CD8-positive, alpha-beta memory T cell (primary cell): ENCODE results near the gene C11orf21. TPM values are rescaled to one million over a fixed set of nuclear protein-coding genes. Genes with fewer than 3 reads are reported as not detected.

Experiments
- CTCF ChIA-PET: fragments of 350-600 bp; sonication (Branson Sonifier 250); formaldehyde crosslinking; loops from one replicate; lab custom pipeline; 2021; ENCODE audit warnings: antibody characterized with exemption; lab: Charles Lee
- POLR2A ChIA-PET: fragments of 350-600 bp; sonication (Branson Sonifier 250); formaldehyde crosslinking; loops from one replicate; lab custom pipeline; 2021; ENCODE audit warnings: antibody characterized with exemption; lab: Charles Lee
- DNase-seq, 5 donors: peaks; one replicate each; pipeline versions ENCODE4 v3.0.0 to v3.0.0-alpha.2; 2020 to 2022; ENCODE audit warnings: mixed read lengths in 1 of 5
- H3K27ac ChIP-seq: one replicate; pipeline ENCODE4 v1.7.0; 2013; ENCODE audit warnings: low read depth, mild to moderate bottlenecking, low read length, moderate library complexity
- H3K27me3 ChIP-seq: 2 replicates; pipeline ENCODE4 v1.7.0; 2013; ENCODE audit warnings: low read length, mild to moderate bottlenecking; ENCODE audit not compliant: insufficient read depth, poor library complexity, severe bottlenecking
- H3K36me3 ChIP-seq: 2 replicates; pipeline ENCODE4 v1.7.0; 2013; ENCODE audit warnings: mild to moderate bottlenecking, low read length, moderate library complexity; ENCODE audit not compliant: insufficient read depth
- H3K4me1 ChIP-seq: 2 replicates; pipeline ENCODE4 v1.7.0; 2013; ENCODE audit warnings: mild to moderate bottlenecking, low read length, moderate library complexity; ENCODE audit not compliant: insufficient read depth
- H3K4me3 ChIP-seq: 2 replicates; pipeline ENCODE4 v1.7.0; 2013; ENCODE audit warnings: mild to moderate bottlenecking, low read length
- H3K9me3 ChIP-seq: 2 replicates; pipeline ENCODE4 v1.7.0; 2013; ENCODE audit warnings: mild to moderate bottlenecking, low read length
- H3K27ac Mint-ChIP-seq, 8 donors: one replicate each; pipeline ENCODE4 v1.8.0; 2020 to 2021; ENCODE audit warnings: mixed read lengths in 8 of 8, mild to moderate bottlenecking in 6 of 8, inconsistent platforms in 3 of 8, moderate library complexity in 3 of 8
- H3K27me3 Mint-ChIP-seq, 2 donors: one replicate each; pipeline ENCODE4 v1.8.0; 2020 to 2021; ENCODE audit warnings: mixed read lengths in 2 of 2, mild to moderate bottlenecking in 1 of 2, moderate library complexity in 1 of 2
- H3K36me3 Mint-ChIP-seq, 3 donors: one replicate each; pipeline ENCODE4 v1.8.0; 2020 to 2021; ENCODE audit warnings: mixed read lengths in 3 of 3, inconsistent platforms in 1 of 3, mild to moderate bottlenecking in 1 of 3
- H3K4me1 Mint-ChIP-seq, 3 donors: one replicate each; pipeline ENCODE4 v1.8.0; 2020 to 2021; ENCODE audit warnings: mixed read lengths in 3 of 3, inconsistent platforms in 1 of 3, mild to moderate bottlenecking in 1 of 3
- H3K4me3 Mint-ChIP-seq, 7 donors: one replicate each; pipeline ENCODE4 v1.8.0; 2020 to 2021; ENCODE audit warnings: mixed read lengths in 7 of 7, mild to moderate bottlenecking in 6 of 7, moderate library complexity in 4 of 7, inconsistent platforms in 2 of 7
- H3K9me3 Mint-ChIP-seq, 5 donors: one replicate each; pipeline ENCODE4 v1.8.0; 2020 to 2022; ENCODE audit warnings: mixed read lengths in 5 of 5, mild to moderate bottlenecking in 3 of 5, moderate library complexity in 2 of 5, inconsistent platforms in 1 of 5
- polyA plus RNA-seq: library from polyadenylated mRNA; unstranded; fragments of 300-500 nt; fragmentation: Illumina TruSeq; gene quantifications from one replicate; pipeline ENCODE4 v1.2.3, GENCODE V29; 2021
- total RNA-seq, 2 experiments: library from RNA; stranded (reverse); gene quantifications; one replicate each; pipeline ENCODE4 v1.2.3, GENCODE V29; 2021

Gene C11orf21
- total and polyA plus RNA-seq, 3 experiments from 2014 or later = 8.8 to 30.1 (median 9.4) TPM

GRCh38 chr11:2248242-2248641, 53.5 kb downstream of the C11orf21 start:
- H3K27me3 Mint-ChIP-seq = peaks cover 1 to 9% of the 10 kb centered on the region in 2 donors
- Histone ChIP-seq H3K9me3 (no peaks in the 10 kb centered on the region), H3K36me3 (no peaks in the 10 kb centered on the region), H3K4me1 (no peaks in the 10 kb centered on the region), H3K27ac (no peak overlapping the region), H3K27me3 (no peaks in the 10 kb centered on the region), H3K4me3 (no peak overlapping the region)
- H3K4me1 Mint-ChIP-seq = no peaks in the 10 kb centered on the region
- no peak overlapping the region for H3K4me3 Mint-ChIP-seq
- H3K36me3 Mint-ChIP-seq = no peaks in the 10 kb centered on the region
- H3K27ac Mint-ChIP-seq = no peak overlapping the region
- no peak for DNase-seq
- POLR2A ChIA-PET = interaction anchor here (0.5 kb wide), 1 partner anchor 152 kb away, joined by 7 read pairs; the partner anchor contains the start of gene TSSC4
- no peaks in the 10 kb centered on the region for H3K9me3 Mint-ChIP-seq
- CTCF ChIA-PET = no interaction called here

GRCh38 chr11:2247496-2247895, 54.2 kb downstream of the C11orf21 start:
- no peak overlapping the region for H3K27ac Mint-ChIP-seq
- Histone ChIP-seq H3K4me1 (no peaks in the 10 kb centered on the region), H3K4me3 (no peak overlapping the region), H3K9me3 (no peaks in the 10 kb centered on the region), H3K27ac (no peak overlapping the region), H3K36me3 (no peaks in the 10 kb centered on the region), H3K27me3 (no peaks in the 10 kb centered on the region)
- ChIA-PET CTCF (no interaction called here), POLR2A (no interaction called here)
- H3K4me1 Mint-ChIP-seq = no peaks in the 10 kb centered on the region
- H3K9me3 Mint-ChIP-seq = peaks cover 0 to 7% (median 4%) of the 10 kb centered on the region in 5 donors
- H3K27me3 Mint-ChIP-seq = peaks cover 1 to 14% of the 10 kb centered on the region in 2 donors
- peaks cover 0 to 5% (median 0%) of the 10 kb centered on the region in 3 donors for H3K36me3 Mint-ChIP-seq
- no peak for DNase-seq
- H3K4me3 Mint-ChIP-seq = no peak overlapping the region

Other genes starting within 250 kb of the C11orf21 start
- 1 to 10 TPM; 3.3 to 3.5 TPM for gene IGF2, start 162.5 kb downstream of the C11orf21 start, total RNA-seq
- gene IGF2, start 162.5 kb downstream of the C11orf21 start, polyA plus RNA-seq = not detected
- not detected for gene INS, start 140.7 kb downstream of the C11orf21 start, total RNA-seq
- not detected for gene INS, start 140.7 kb downstream of the C11orf21 start, polyA plus RNA-seq
- not detected for gene TH, start 130.1 kb downstream of the C11orf21 start, total RNA-seq
- not detected for gene TH, start 130.1 kb downstream of the C11orf21 start, polyA plus RNA-seq
- under 1 TPM; 0.22 to 0.55 TPM for gene ASCL2, start 31.3 kb downstream of the C11orf21 start, total RNA-seq
- gene ASCL2, start 31.3 kb downstream of the C11orf21 start, polyA plus RNA-seq = 8.9 TPM
- gene TSPAN32, start 95 bp upstream of the C11orf21 start, total RNA-seq = 1 to 10 TPM; 6.6 to 7.4 TPM
- gene TSPAN32, start 95 bp upstream of the C11orf21 start, polyA plus RNA-seq = 68.5 TPM
- gene CD81, start 75.4 kb upstream of the C11orf21 start, total RNA-seq = 100 to 1,000 TPM; 176 to 189 TPM
- gene CD81, start 75.4 kb upstream of the C11orf21 start, polyA plus RNA-seq = 107 TPM
- gene TSSC4, start 98.8 kb upstream of the C11orf21 start, total RNA-seq = 10 to 100 TPM; 79.6 to 84.1 TPM
- gene TSSC4, start 98.8 kb upstream of the C11orf21 start, polyA plus RNA-seq = 85.6 TPM
- gene TRPM5, start 142.6 kb upstream of the C11orf21 start, total RNA-seq = not detected
- not detected for gene TRPM5, start 142.6 kb upstream of the C11orf21 start, polyA plus RNA-seq
- gene KCNQ1, start 143.1 kb upstream of the C11orf21 start, total RNA-seq = 1 to 10 TPM; 2.6 to 3.4 TPM
- 5.7 TPM for gene KCNQ1, start 143.1 kb upstream of the C11orf21 start, polyA plus RNA-seq